H1 (cell line): ENCODE data around the gene DNAJC16. TPM values are rescaled to one million over a fixed set of nuclear protein-coding genes. Genes with fewer than 3 reads are reported as not detected.

Experiments used
- CTCF ChIA-PET: fragments of 300-600 bp; sonication (Branson Sonifier 250); formaldehyde crosslinking; loops from one replicate; lab custom pipeline; 2021; ENCODE audit not compliant: partially characterized antibody; lab: Charles Lee
- POLR2A ChIA-PET: fragments of 300-600 bp; sonication (Branson Sonifier 250); formaldehyde crosslinking; loops from one replicate; lab custom pipeline; 2021; ENCODE audit warnings: inconsistent platforms; ENCODE audit not compliant: partially characterized antibody; lab: Charles Lee
- DNase-seq, 2 experiments: peaks; one replicate each; pipeline versions ENCODE4 v3.0.0 to v3.0.0-alpha.2; 2010 to 2022; ENCODE audit warnings: low spot score in 2 of 2, low read depth in 1 of 2, mixed read lengths in 1 of 2
- FAIRE-seq: peaks from 2 replicates; lab custom pipeline; 2011; peaks lifted over from hg19 to GRCh38; lab: Jason Lieb, UNC
- H2AFZ ChIP-seq: 2 replicates; pipeline ENCODE4 v1.8.1; 2012; ENCODE audit warnings: low read length, inconsistent platforms
- H2AK5ac ChIP-seq: 2 replicates; pipeline ENCODE4 v1.6.1; 2013; ENCODE audit warnings: low read depth, low read length
- H2BK120ac ChIP-seq: replicated peaks from 2 replicates; pipeline ENCODE3; 2013; ENCODE audit warnings: low read depth, low read length, inconsistent platforms
- H2BK12ac ChIP-seq: 2 replicates; pipeline ENCODE4 v1.6.1; 2013; ENCODE audit warnings: low read depth, low read length
- H2BK15ac ChIP-seq: 2 replicates; pipeline ENCODE4 v1.6.1; 2013; ENCODE audit warnings: low read length
- H2BK20ac ChIP-seq: 2 replicates; pipeline ENCODE4 v1.6.1; 2013; ENCODE audit warnings: low read length
- H2BK5ac ChIP-seq: 2 replicates; pipeline ENCODE4 v1.6.1; 2013; ENCODE audit warnings: low read depth, low read length
- H3K14ac ChIP-seq: 2 replicates; pipeline ENCODE4 v1.6.1; 2013; ENCODE audit warnings: inconsistent platforms; ENCODE audit not compliant: insufficient read length
- H3K18ac ChIP-seq: 2 replicates; pipeline ENCODE4 v1.6.1; 2013; ENCODE audit warnings: low read length; ENCODE audit errors: extremely low read depth
- H3K23ac ChIP-seq: 2 replicates; pipeline ENCODE4 v1.6.1; 2013; ENCODE audit warnings: inconsistent platforms; ENCODE audit not compliant: insufficient read length
- H3K23me2 ChIP-seq: 2 replicates; pipeline ENCODE4 v1.6.1; 2013; ENCODE audit warnings: low read depth, low read length
- H3K27ac ChIP-seq: 2 replicates; pipeline ENCODE4 v1.6.1; 2011; ENCODE audit warnings: low read depth, low read length, inconsistent platforms
- H3K27me3 ChIP-seq, 4 experiments: replicated peaks in 1 of 4; 1 replicate in 1 of 4; 2 replicates in 3 of 4; pipeline versions ENCODE4 v1.6.1 to v1.8.1; 2011 to 2013; ENCODE audit warnings: low read length in 3 of 4, mild to moderate bottlenecking in 3 of 4, inconsistent platforms in 2 of 4, mixed read lengths in 2 of 4, moderate library complexity in 1 of 4; ENCODE audit not compliant: control insufficient read depth in 3 of 4, insufficient read depth in 3 of 4; ENCODE audit errors: extremely low read depth in 1 of 4
- H3K36me3 ChIP-seq, 4 experiments: 2 replicates each; pipeline versions ENCODE4 v1.6.1 to v1.8.1; 2011 to 2013; ENCODE audit warnings: mild to moderate bottlenecking in 4 of 4, low read length in 3 of 4, moderate library complexity in 2 of 4, control low read depth in 1 of 4, inconsistent platforms in 1 of 4; ENCODE audit not compliant: insufficient read depth in 4 of 4, control insufficient read depth in 2 of 4
- H3K4ac ChIP-seq: replicated peaks from 2 replicates; pipeline ENCODE3; 2013; ENCODE audit warnings: low read length, low read depth, mixed read lengths, inconsistent platforms; ENCODE audit not compliant: insufficient read length
- H3K4me1 ChIP-seq, 4 experiments: replicated peaks in 1 of 4; 1 replicate in 1 of 4; 2 replicates in 3 of 4; pipeline versions ENCODE4 v1.6.1 to v1.8.1; 2011 to 2013; ENCODE audit warnings: low read length in 3 of 4, inconsistent platforms in 2 of 4, mixed read lengths in 1 of 4; ENCODE audit not compliant: insufficient read depth in 4 of 4, control insufficient read depth in 3 of 4
- H3K4me2 ChIP-seq, 2 experiments: 2 replicates each; pipeline versions ENCODE4 v1.6.1 to v1.8.1; 2011 to 2013; ENCODE audit warnings: low read depth in 2 of 2, low read length in 2 of 2, control low read depth in 1 of 2, inconsistent platforms in 1 of 2, mild to moderate bottlenecking in 1 of 2; ENCODE audit not compliant: insufficient read depth in 1 of 2
- H3K4me3 ChIP-seq, 4 experiments: fragments of 200-600, 300-600 bp in 1 of 4; sonication (generic), shearing (Covaris generic), sonication (Bioruptor Twin) in 1 of 4; 2 replicates each; pipeline versions ENCODE4 v1.5.1 to v1.8.1; 2011 to 2016; ENCODE audit warnings: low read length in 4 of 4, low read depth in 3 of 4, control low read depth in 2 of 4, inconsistent platforms in 2 of 4, mild to moderate bottlenecking in 2 of 4, mixed read lengths in 1 of 4, moderate library complexity in 1 of 4; ENCODE audit not compliant: insufficient read depth in 2 of 4; ENCODE audit errors: extremely low read depth in 1 of 4
- H3K56ac ChIP-seq: replicated peaks from 2 replicates; pipeline ENCODE3; 2013; ENCODE audit warnings: low read depth, mild to moderate bottlenecking, mixed read lengths, low read length, inconsistent platforms; ENCODE audit not compliant: insufficient read length
- H3K79me1 ChIP-seq: 2 replicates; pipeline ENCODE4 v1.6.1; 2013; ENCODE audit warnings: low read depth, low read length, control low read depth
- H3K79me2 ChIP-seq, 2 experiments: 2 replicates each; pipeline versions ENCODE4 v1.6.1 to v1.8.1; 2012 to 2013; ENCODE audit warnings: low read length in 2 of 2, mild to moderate bottlenecking in 2 of 2, inconsistent platforms in 1 of 2; ENCODE audit not compliant: insufficient read depth in 2 of 2, control insufficient read depth in 1 of 2
- H3K9ac ChIP-seq, 4 experiments: replicated peaks in 1 of 4; 1 replicate in 1 of 4; 2 replicates in 3 of 4; pipeline versions ENCODE4 v1.6.1 to v1.8.1; 2011 to 2013; ENCODE audit warnings: low read depth in 3 of 4, low read length in 3 of 4, control low read depth in 2 of 4, mild to moderate bottlenecking in 2 of 4, moderate library complexity in 2 of 4, inconsistent platforms in 1 of 4; ENCODE audit errors: extremely low read depth in 1 of 4
- H3K9me3 ChIP-seq, 2 experiments: 2 replicates each; pipeline versions ENCODE4 v1.6.1 to v1.8.1; 2012 to 2013; ENCODE audit warnings: mild to moderate bottlenecking in 2 of 2, moderate library complexity in 2 of 2, control low read depth in 1 of 2, inconsistent platforms in 1 of 2, low read depth in 1 of 2, low read length in 1 of 2, mixed read lengths in 1 of 2; ENCODE audit not compliant: insufficient read depth in 2 of 2
- H4K20me1 ChIP-seq, 2 experiments: replicated peaks in 1 of 2; 2 replicates each; pipeline versions ENCODE3 to v1.8.1; 2011 to 2013; ENCODE audit warnings: inconsistent platforms in 2 of 2, low read length in 2 of 2, mild to moderate bottlenecking in 1 of 2; ENCODE audit not compliant: insufficient read depth in 2 of 2, control insufficient read depth in 1 of 2
- H4K5ac ChIP-seq: 2 replicates; pipeline ENCODE4 v1.6.1; 2013; ENCODE audit warnings: low read length, low read depth, mixed read lengths, inconsistent platforms; ENCODE audit not compliant: insufficient read length
- H4K8ac ChIP-seq: 2 replicates; pipeline ENCODE4 v1.8.0; 2013; ENCODE audit warnings: mild to moderate bottlenecking, moderate library complexity, low read length, inconsistent platforms; ENCODE audit not compliant: insufficient read depth; ENCODE audit errors: extremely low read depth
- H4K91ac ChIP-seq: replicated peaks from 2 replicates; pipeline ENCODE3; 2013; ENCODE audit warnings: low read length, mixed read lengths, inconsistent platforms; ENCODE audit not compliant: insufficient read length
- CBX5 ChIP-seq: fragments of 300-800, 300-1000 bp; sonication (generic); IDR thresholded peaks from 2 replicates; pipeline ENCODE4 v1.7.1; 2016; ENCODE audit warnings: antibody characterized with exemption, low read length, low read depth
- TAF7 ChIP-seq: optimal IDR thresholded peaks from 2 replicates; pipeline ENCODE3; 2011; ENCODE audit warnings: low read depth, mild to moderate bottlenecking, inconsistent platforms, low read length, moderate library complexity, borderline replicate concordance
- WGBS, 2 experiments: shearing (Covaris generic) in 1 of 2; methylation state at CpG; one replicate each; pipeline versions ENCODE4 v1.1.6 to v1.1.7; 2013 to 2015; ENCODE audit warnings: low lambda C conversion rate in 2 of 2, mixed read lengths in 2 of 2, inconsistent platforms in 1 of 2, low coverage in 1 of 2, missing lambda C conversion rate in 1 of 2; ENCODE audit not compliant: insufficient replicate concordance in 2 of 2, insufficient coverage in 1 of 2, insufficient read length in 1 of 2; ENCODE audit errors: extremely low coverage in 1 of 2, missing lambda C conversion rate in 1 of 2; 5-methylcytosine and 5-hydroxymethylcytosine counted together
- polyA plus RNA-seq, 7 experiments: library from polyadenylated mRNA; depleted of rRNA in 3 of 7; stranded (reverse) in 5 of 7; unstranded in 2 of 7; fragments of >200 nt in 5 of 7; fragments of 200-250 nt in 2 of 7; gene quantifications; 1 replicate in 5 of 7; 2 replicates in 1 of 7; 4 replicates in 1 of 7; pipeline versions ENCODE4 v1.2.1 to v1.2.3, GENCODE V29; 2011 to 2013; ENCODE audit warnings: missing spikeins in 2 of 7, mixed read lengths in 2 of 7
- total RNA-seq: library from RNA; stranded (reverse); fragmentation: NEBNext Ultra II Directional; extraction: Animal tissue kit (Norgen Biotek cat#: 25700); gene quantifications from 2 replicates; pipeline ENCODE4 v1.2.1, GENCODE V29; 2021

DNAJC16 gene
- total and polyA plus RNA-seq, 2 of the 8 experiments (the other 6 are each of a cell fraction or from before 2014, with no cell fraction given): 7.9 to 23.3 TPM

DNA sequence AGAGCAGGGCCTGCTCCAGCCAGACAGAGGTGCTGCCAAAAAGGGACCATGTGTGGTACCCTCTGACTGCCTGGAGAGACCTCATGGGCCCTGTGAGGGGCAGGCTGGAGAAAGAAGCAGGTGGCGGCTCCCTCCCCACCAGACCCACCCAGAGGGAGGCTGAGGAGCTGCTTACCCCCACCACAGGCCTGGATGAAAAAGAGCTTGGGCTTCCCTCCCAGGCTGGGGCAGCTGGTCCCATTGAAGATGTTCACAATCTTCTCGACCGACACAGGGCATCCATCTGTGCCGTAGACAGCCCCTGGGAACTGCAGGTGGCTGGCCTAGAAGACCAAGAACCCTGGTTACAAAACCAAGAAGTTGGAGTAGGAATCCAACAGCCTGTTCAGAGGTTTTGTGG lies 22.2 kb upstream of the DNAJC16 start:
- Histone ChIP-seq H2BK12ac (no peak overlapping the region), H2AFZ (no peak overlapping the region), H3K23ac (no peak overlapping the region), H3K14ac (no peak overlapping the region), H2BK15ac (no peak overlapping the region), H3K79me2 (0 out of 4 replicates have a peak, but pooled peaks cover 0 to 3% of the 10 kb centered on the region in 2 experiments), H3K4ac (no peak overlapping the region), H3K4me2 (no peak overlapping the region), H3K27me3 (no peaks in the 10 kb centered on the region), H3K23me2 (no peaks in the 10 kb centered on the region), H2BK120ac (no peak overlapping the region), H4K5ac (no peak overlapping the region), H3K56ac (no peak overlapping the region), H3K27ac (no peak overlapping the region), H3K9me3 (no peaks in the 10 kb centered on the region), H3K18ac (no peak overlapping the region), H2AK5ac (no peak overlapping the region), H4K8ac (no peak overlapping the region), H3K9ac (no peak overlapping the region), H2BK5ac (no peak overlapping the region), H3K79me1 (no peaks in the 10 kb centered on the region; the same call in 1 of the 2 replicates), H3K36me3 (peaks cover 0 to 8% (median 2%) of the 10 kb centered on the region in 4 experiments; a peak in 3 of 8 replicates), H3K4me3 (no peak overlapping the region), H4K20me1 (no peaks in the 10 kb centered on the region), H4K91ac (no peak overlapping the region), H3K4me1 (peaks cover 10 to 22% (median 19%) of the 10 kb centered on the region in 4 experiments), H2BK20ac (no peak overlapping the region)
- ChIA-PET CTCF (interaction anchor here (0.9 kb wide), 1 partner anchor 45 kb away, joined by 3 read pairs; no protein-coding TSS in a partner anchor), POLR2A (no interaction called here)
- DNase-seq (no peak), FAIRE-seq (no peak)
- WGBS, 2 experiments: 96% methylated on average over 4 of the region's 4 CpGs; no CpG with 5 or more reads in 1 of the 2 experiments
- TF ChIP-seq TAF7: no peak
- no peak for TF ChIP-seq CBX5
